GM23338 (cell line): ENCODE measurements around the gene MYO7B. TPM values are rescaled to one million over a fixed set of nuclear protein-coding genes. Genes with fewer than 3 reads are reported as not detected.

ENCODE experiments used
- ATAC-seq: fragments of 200-7000 bp; cut with Tn5 transposase; 3 replicates; pipeline ENCODE4 v1.9.1; 2020
- DNase-seq: peaks from one replicate; pipeline ENCODE4 v3.0.0-alpha.2; 2015; ENCODE audit warnings: low spot score
- H2AFZ ChIP-seq: fragments of 200-600 bp; sonication (generic); 2 replicates; pipeline ENCODE4 v1.8.0; 2016; ENCODE audit warnings: antibody characterized with exemption, mild to moderate bottlenecking, moderate library complexity
- H3F3A ChIP-seq: fragments of 200-600 bp; sonication (generic); replicated peaks from 2 replicates; pipeline ENCODE4 v1.8.0; 2017; ENCODE audit warnings: antibody characterized with exemption, mixed run types, low read depth
- H3K27ac ChIP-seq: fragments of 200-600 bp; sonication (generic); 2 replicates; pipeline ENCODE4 v1.6.1; 2016; ENCODE audit warnings: low read depth
- H3K27me3 ChIP-seq: fragments of 200-600 bp; sonication (generic); 2 replicates; pipeline ENCODE4 v1.8.0; 2016; ENCODE audit warnings: mild to moderate bottlenecking, mixed run types, moderate library complexity; ENCODE audit not compliant: insufficient read depth
- H3K36me3 ChIP-seq: fragments of 200-600 bp; sonication (generic); 2 replicates; pipeline ENCODE4 v1.8.0; 2016; ENCODE audit warnings: mild to moderate bottlenecking; ENCODE audit not compliant: insufficient read depth
- H3K4me1 ChIP-seq: fragments of 200-600 bp; sonication (generic); 2 replicates; pipeline ENCODE4 v1.8.0; 2016; ENCODE audit warnings: mild to moderate bottlenecking, moderate library complexity; ENCODE audit not compliant: insufficient read depth
- H3K4me2 ChIP-seq: fragments of 200-600 bp; sonication (generic); 2 replicates; pipeline ENCODE4 v1.7.1; 2017; ENCODE audit warnings: mixed run types
- H3K4me3 ChIP-seq: fragments of 200-600 bp; sonication (generic); 2 replicates; pipeline ENCODE4 v1.6.1; 2016; ENCODE audit warnings: mixed run types
- H3K79me2 ChIP-seq: fragments of 200-600 bp; sonication (generic); replicated peaks from 2 replicates; pipeline ENCODE4 v1.8.0; 2017; ENCODE audit warnings: mild to moderate bottlenecking; ENCODE audit not compliant: insufficient read depth
- H3K9me2 ChIP-seq: fragments of 200-600 bp; sonication (generic); 2 replicates; pipeline ENCODE4 v1.8.0; 2017; ENCODE audit not compliant: insufficient read depth
- H4K20me1 ChIP-seq: fragments of 200-600 bp; sonication (generic); replicated peaks from 2 replicates; pipeline ENCODE4 v1.8.0; 2017; ENCODE audit warnings: mild to moderate bottlenecking; ENCODE audit not compliant: insufficient read depth
- H3K27ac Mint-ChIP-seq: 2 replicates; pipeline ENCODE4 v1.8.0; 2020; ENCODE audit warnings: inconsistent platforms, mild to moderate bottlenecking, moderate library complexity, mixed read lengths
- H3K27me3 Mint-ChIP-seq: 3 replicates; pipeline ENCODE4 v1.8.0; 2022; ENCODE audit warnings: low read depth, mild to moderate bottlenecking, moderate library complexity, mixed read lengths, inconsistent platforms; ENCODE audit not compliant: insufficient read depth, poor library complexity
- H3K36me3 Mint-ChIP-seq: 3 replicates; pipeline ENCODE4 v1.8.0; 2021; ENCODE audit warnings: low read depth, mild to moderate bottlenecking, inconsistent platforms, moderate library complexity, mixed read lengths
- H3K4me1 Mint-ChIP-seq: 3 replicates; pipeline ENCODE4 v1.8.0; 2020; ENCODE audit warnings: mild to moderate bottlenecking, inconsistent platforms, mixed read lengths
- H3K4me3 Mint-ChIP-seq: 3 replicates; pipeline ENCODE4 v1.8.0; 2021; ENCODE audit warnings: moderate library complexity, mild to moderate bottlenecking, inconsistent platforms, mixed read lengths
- H3K9me3 Mint-ChIP-seq: 3 replicates; pipeline ENCODE4 v1.8.0; 2020; ENCODE audit warnings: moderate library complexity, mild to moderate bottlenecking, inconsistent platforms, mixed read lengths
- CREB1 ChIP-seq: fragments of 250-450 bp; sonication (Bioruptor Pico); IDR thresholded peaks from 2 replicates; pipeline ENCODE4 v1.5.0; 2020; ENCODE audit warnings: low read depth, mild to moderate bottlenecking, moderate library complexity
- CTCF ChIP-seq, 2 experiments: fragments of 200-600 bp in 1 of 2; sonication (generic) in 1 of 2; conservative IDR thresholded peaks; 2 replicates each; pipeline versions ENCODE4 v1.5.1 to v1.6.1; 2016 to 2017; ENCODE audit warnings: antibody characterized with exemption in 2 of 2, low read depth in 2 of 2, mild to moderate bottlenecking in 2 of 2, moderate library complexity in 1 of 2
- ETS1 ChIP-seq: IDR thresholded peaks from 2 replicates; pipeline ENCODE4 v1.6.1; 2016; ENCODE audit warnings: antibody characterized with exemption
- EZH2 ChIP-seq: fragments of 200-600 bp; sonication (generic); IDR thresholded peaks from one replicate; pipeline ENCODE4 v1.8.0; 2017; ENCODE audit warnings: antibody characterized with exemption, mild to moderate bottlenecking, low read depth; ENCODE audit not compliant: unreplicated experiment
- EZH2phosphoT487 ChIP-seq: fragments of 200-600 bp; sonication (generic); IDR thresholded peaks from one replicate; pipeline ENCODE4 v1.8.1; 2018; ENCODE audit warnings: antibody characterized with exemption; ENCODE audit not compliant: unreplicated experiment
- JUNB ChIP-seq: IDR thresholded peaks from one replicate; pipeline ENCODE4 v1.6.1; 2016; ENCODE audit warnings: antibody characterized with exemption; ENCODE audit not compliant: unreplicated experiment
- NANOG ChIP-seq: IDR thresholded peaks from 2 replicates; pipeline ENCODE4 v1.6.1; 2016; ENCODE audit warnings: antibody characterized with exemption, borderline replicate concordance
- POLR2AphosphoS5 ChIP-seq: IDR thresholded peaks from 2 replicates; pipeline ENCODE4 v1.6.1; 2016; ENCODE audit warnings: antibody characterized with exemption, low read depth
- REST ChIP-seq: IDR thresholded peaks from one replicate; pipeline ENCODE4 v1.6.1; 2018; ENCODE audit warnings: antibody characterized with exemption; ENCODE audit not compliant: unreplicated experiment
- STAT1 ChIP-seq: IDR thresholded peaks from one replicate; pipeline ENCODE4 v1.6.1; 2016; ENCODE audit warnings: antibody characterized with exemption; ENCODE audit not compliant: unreplicated experiment
- ZNF114 ChIP-seq: fragments of 250-450 bp; sonication (Bioruptor Pico); IDR thresholded peaks from 2 replicates; pipeline ENCODE4 v1.5.0; 2020; ENCODE audit warnings: mild to moderate bottlenecking, moderate library complexity
- ZNF331 ChIP-seq: fragments of 250-450 bp; sonication (Bioruptor Pico); IDR thresholded peaks from 2 replicates; pipeline ENCODE4 v1.5.0; 2020; ENCODE audit warnings: low read depth, mild to moderate bottlenecking, moderate library complexity
- polyA plus RNA-seq: library from polyadenylated mRNA; unstranded; fragments of >200 nt; fragmentation: Nextera tagmentation; extraction: Ambion mirVana; gene quantifications from 2 replicates; pipeline ENCODE4 v1.2.1, GENCODE V29; 2016
- total RNA-seq: library from RNA; depleted of rRNA; stranded (reverse); fragments of >200 nt; shearing (Covaris generic); gene quantifications from 2 replicates; pipeline ENCODE4 v1.2.3, GENCODE V29; 2014

MYO7B gene
- total and polyA plus RNA-seq, 2 experiments from 2014 or later, result not detected

- Histone ChIP-seq H3K4me1 (no peaks in the 10 kb centered on the region), H3K27ac (no peak overlapping the region), H3F3A (no peaks in the 10 kb centered on the region), H3K4me3 (no peak overlapping the region), H4K20me1 (no peaks in the 10 kb centered on the region), H3K9me2 (no peaks in the 10 kb centered on the region), H3K4me2 (no peak overlapping the region), H3K27me3 (no peaks in the 10 kb centered on the region), H3K79me2 (no peaks in the 10 kb centered on the region), H2AFZ (no peak overlapping the region), H3K36me3 (no peaks in the 10 kb centered on the region)
- Mint-ChIP-seq H3K4me3 (no peak overlapping the region), H3K9me3 (no peaks in the 10 kb centered on the region), H3K36me3 (no peaks in the 10 kb centered on the region), H3K4me1 (peaks cover 3% of the 10 kb centered on the region; the same call in 2 of the 3 replicates), H3K27me3 (peaks cover 2% of the 10 kb centered on the region), H3K27ac (no peak overlapping the region)
- TF ChIP-seq EZH2 (no peak), POLR2AphosphoS5 (no peak), ZNF114 (CRISPR knock-in tag) (no peak)
- no peak for ATAC-seq
- DNase-seq, result no peak
Observed at GRCh38 chr2:127621981-127622431, 86.5 kb downstream of the MYO7B start.

GRCh38 chr2:127622561-127623387 is 87.3 kb downstream of the MYO7B start:
- Histone ChIP-seq H3K4me3 (no peak overlapping the region), H3F3A (no peaks in the 10 kb centered on the region), H2AFZ (no peak overlapping the region), H3K27me3 (no peaks in the 10 kb centered on the region), H3K4me2 (no peak overlapping the region), H3K36me3 (no peaks in the 10 kb centered on the region), H3K79me2 (no peaks in the 10 kb centered on the region), H3K4me1 (no peaks in the 10 kb centered on the region), H4K20me1 (no peaks in the 10 kb centered on the region), H3K9me2 (no peaks in the 10 kb centered on the region), H3K27ac (no peak overlapping the region)
- peaks cover 2% of the 10 kb centered on the region for H3K27me3 Mint-ChIP-seq
- DNase-seq (no peak), ATAC-seq (no peak)
- H3K4me3 Mint-ChIP-seq, result no peak overlapping the region
- no peak overlapping the region for H3K27ac Mint-ChIP-seq
- peaks cover 3% of the 10 kb centered on the region; the same call in 2 of the 3 replicates for H3K4me1 Mint-ChIP-seq
- no peaks in the 10 kb centered on the region for H3K9me3 Mint-ChIP-seq
- no peaks in the 10 kb centered on the region for H3K36me3 Mint-ChIP-seq
- TF ChIP-seq STAT1, result no peak
- no peak for TF ChIP-seq REST
- TF ChIP-seq ETS1, result no peak
- no peak for TF ChIP-seq ZNF114 (CRISPR knock-in tag)
- TF ChIP-seq CTCF (conservative IDR thresholded peaks at IDR 0.05; ENCODE audit: low read depth in 2 of 2), result no peak
- TF ChIP-seq JUNB, result no peak
- TF ChIP-seq EZH2, result no peak
- TF ChIP-seq POLR2AphosphoS5, result no peak
- TF ChIP-seq EZH2phosphoT487, result no peak
- TF ChIP-seq CREB1 (CRISPR knock-in tag), result no peak
- TF ChIP-seq ZNF331, result no peak
- no peak for TF ChIP-seq NANOG
